HEK293T (cell line): ENCODE results near the gene LGALS1.

Experiments
- BHLHE40 ChIP-seq: fragments of 450-650 bp; IDR thresholded peaks from 2 replicates; pipeline ENCODE4 v1.6.1; 2016; ENCODE audit warnings: mild to moderate bottlenecking, moderate library complexity, borderline replicate concordance
- CTBP1 ChIP-seq: fragments of 450-650 bp; IDR thresholded peaks from 2 replicates; pipeline ENCODE4 v1.6.1; 2016; ENCODE audit warnings: borderline replicate concordance
- ELF4 ChIP-seq: fragments of 450-650 bp; IDR thresholded peaks from 2 replicates; pipeline ENCODE4 v1.6.1; 2017; ENCODE audit warnings: antibody characterized with exemption
- FOXA1 ChIP-seq: fragments of 450-650 bp; IDR thresholded peaks from 2 replicates; pipeline ENCODE4 v1.6.1; 2016; ENCODE audit warnings: mild to moderate bottlenecking
- FOXK2 ChIP-seq: fragments of 450-650 bp; IDR thresholded peaks from 2 replicates; pipeline ENCODE4 v1.6.1; 2016; ENCODE audit warnings: mild to moderate bottlenecking
- FOXM1 ChIP-seq: fragments of 450-650 bp; IDR thresholded peaks from 2 replicates; pipeline ENCODE4 v1.6.1; 2017; ENCODE audit warnings: mild to moderate bottlenecking, borderline replicate concordance
- L3MBTL2 ChIP-seq: fragments of 450-650 bp; conservative IDR thresholded peaks from 2 replicates; pipeline ENCODE4 v1.6.1; 2016; ENCODE audit warnings: mild to moderate bottlenecking
- LEF1 ChIP-seq: fragments of 450-650 bp; IDR thresholded peaks from 2 replicates; pipeline ENCODE4 v1.6.1; 2017; ENCODE audit warnings: mild to moderate bottlenecking, borderline replicate concordance
- NFRKB ChIP-seq: fragments of 450-650 bp; IDR thresholded peaks from 2 replicates; pipeline ENCODE4 v1.6.1; 2016; ENCODE audit warnings: mild to moderate bottlenecking, moderate library complexity
- SP1 ChIP-seq: fragments of 450-650 bp; IDR thresholded peaks from 2 replicates; pipeline ENCODE4 v1.6.1; 2017
- SUZ12 ChIP-seq: fragments of 450-650 bp; IDR thresholded peaks from 2 replicates; pipeline ENCODE4 v1.6.1; 2016; ENCODE audit warnings: mild to moderate bottlenecking
- TARDBP ChIP-seq: fragments of 450-650 bp; IDR thresholded peaks from 2 replicates; pipeline ENCODE4 v1.6.1; 2016
- ZNF384 ChIP-seq: fragments of 450-650 bp; IDR thresholded peaks from 2 replicates; pipeline ENCODE4 v1.6.1; 2016
- TF ChIP-seq, protein P1 (sequence below): fragments of 450-650 bp; IDR thresholded peaks from 2 replicates; pipeline ENCODE4 v1.6.1; 2016

DNA sequence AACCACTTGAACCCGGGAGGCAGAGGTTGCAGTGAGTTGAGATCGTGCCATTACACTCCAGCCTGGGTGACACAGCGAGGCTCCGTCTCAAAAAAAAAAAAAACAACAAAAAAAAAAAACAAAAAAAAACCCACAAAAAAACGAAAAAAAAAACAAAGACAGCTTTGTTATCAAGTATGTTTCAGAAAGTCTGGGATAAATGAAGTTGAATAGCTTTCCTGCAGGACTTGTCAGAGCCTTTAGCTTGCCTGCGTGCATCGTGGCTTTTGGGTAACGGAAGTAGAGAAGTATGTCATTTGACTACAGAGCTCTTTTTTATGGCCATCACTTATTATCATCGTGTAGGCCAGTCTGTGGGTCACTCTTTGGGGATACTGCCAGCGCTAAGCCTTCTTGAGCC, 36.1 kb downstream of the LGALS1 start:
- no peak for TF ChIP-seq BHLHE40
- no peak for TF ChIP-seq TARDBP
- no peak for TF ChIP-seq L3MBTL2
- TF ChIP-seq SP1, result no peak
- TF ChIP-seq CTBP1, result no peak
- no peak for TF ChIP-seq ELF4
- TF ChIP-seq ZNF384, result no peak
- TF ChIP-seq FOXM1, result no peak
- no peak for TF ChIP-seq SUZ12
- TF ChIP-seq, protein P1, sequence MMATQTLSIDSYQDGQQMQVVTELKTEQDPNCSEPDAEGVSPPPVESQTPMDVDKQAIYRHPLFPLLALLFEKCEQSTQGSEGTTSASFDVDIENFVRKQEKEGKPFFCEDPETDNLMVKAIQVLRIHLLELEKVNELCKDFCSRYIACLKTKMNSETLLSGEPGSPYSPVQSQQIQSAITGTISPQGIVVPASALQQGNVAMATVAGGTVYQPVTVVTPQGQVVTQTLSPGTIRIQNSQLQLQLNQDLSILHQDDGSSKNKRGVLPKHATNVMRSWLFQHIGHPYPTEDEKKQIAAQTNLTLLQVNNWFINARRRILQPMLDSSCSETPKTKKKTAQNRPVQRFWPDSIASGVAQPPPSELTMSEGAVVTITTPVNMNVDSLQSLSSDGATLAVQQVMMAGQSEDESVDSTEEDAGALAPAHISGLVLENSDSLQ, result no peak
- no peak for TF ChIP-seq FOXA1
- TF ChIP-seq FOXK2, result no peak
- no peak for TF ChIP-seq NFRKB
- TF ChIP-seq LEF1, result no peak
